ENCODE data around the gene VOPP1. TPM values are rescaled to one million over a fixed set of nuclear protein-coding genes. Genes with fewer than 3 reads are reported as not detected.

VOPP1 gene
- total and polyA plus RNA-seq, 10 of the 15 experiments (the other 5 are each of a cell fraction or from before 2014, with no cell fraction given) = 32.8 to 206 (median 129) TPM

DNA sequence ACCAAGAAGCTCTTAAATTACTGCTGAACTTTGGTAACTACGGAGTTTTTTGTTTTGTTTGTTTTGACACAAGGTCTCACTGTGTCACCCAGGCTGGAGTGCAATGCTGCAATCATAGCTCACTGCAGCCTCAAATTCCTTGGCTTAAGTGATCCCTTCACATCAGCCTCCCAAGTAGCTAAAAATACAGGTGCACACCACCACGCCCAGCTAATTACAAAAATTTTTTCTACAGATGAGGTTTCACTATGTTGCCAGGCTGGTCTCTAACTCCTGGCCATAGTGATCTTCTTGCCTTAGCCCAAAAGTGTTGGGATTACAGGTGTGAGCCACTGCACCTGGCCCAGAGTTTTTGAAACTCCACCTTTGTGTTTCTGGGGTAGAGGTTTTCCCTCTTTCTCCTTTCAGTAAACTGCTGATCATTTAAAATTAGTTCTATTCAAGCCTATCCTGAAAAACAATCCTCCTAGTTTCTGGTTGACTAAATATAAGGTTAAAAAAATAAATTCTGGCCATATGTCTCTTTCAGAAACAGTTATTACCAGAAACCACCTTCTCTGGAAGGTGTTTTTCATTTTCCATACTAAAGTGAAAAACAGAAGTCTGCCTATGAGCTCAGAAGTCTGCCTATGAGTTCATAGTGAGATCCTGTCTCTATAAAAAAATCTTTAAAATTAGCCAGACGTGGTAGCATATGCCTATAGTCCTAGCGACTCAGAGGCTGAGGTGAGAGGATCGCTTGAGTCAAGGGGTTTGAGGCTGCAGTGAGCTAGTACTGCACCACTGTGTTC, 63.9 kb downstream of the VOPP1 start (continued):
- peak; percentile 37; the same call in 1 of the 2 replicates for TF ChIP-seq TBL1XR1 (IDR thresholded peaks at IDR 0.05; ENCODE audit: low read depth, low read length)
- TF ChIP-seq PML (IDR thresholded peaks at IDR 0.05; ENCODE audit: low read length) = 0 out of 2 replicates have a peak, but pooled peaks have one; percentile 28
- TF ChIP-seq IKZF1 (conservative IDR thresholded peaks at IDR 0.05) = peak; percentile 56; the same call in 1 of the 2 replicates
- TF ChIP-seq JUNB (IDR thresholded peaks at IDR 0.05) = peak; percentile 83
- TF ChIP-seq, protein P1, sequence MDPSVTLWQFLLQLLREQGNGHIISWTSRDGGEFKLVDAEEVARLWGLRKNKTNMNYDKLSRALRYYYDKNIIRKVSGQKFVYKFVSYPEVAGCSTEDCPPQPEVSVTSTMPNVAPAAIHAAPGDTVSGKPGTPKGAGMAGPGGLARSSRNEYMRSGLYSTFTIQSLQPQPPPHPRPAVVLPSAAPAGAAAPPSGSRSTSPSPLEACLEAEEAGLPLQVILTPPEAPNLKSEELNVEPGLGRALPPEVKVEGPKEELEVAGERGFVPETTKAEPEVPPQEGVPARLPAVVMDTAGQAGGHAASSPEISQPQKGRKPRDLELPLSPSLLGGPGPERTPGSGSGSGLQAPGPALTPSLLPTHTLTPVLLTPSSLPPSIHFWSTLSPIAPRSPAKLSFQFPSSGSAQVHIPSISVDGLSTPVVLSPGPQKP (IDR thresholded peaks at IDR 0.05; ENCODE audit: low read depth, low read length) = no peak
- TF ChIP-seq CBX3 (IDR thresholded peaks at IDR 0.05; ENCODE audit: borderline replicate concordance, low read depth) = no peak
- TF ChIP-seq SREBF2 (IDR thresholded peaks at IDR 0.05; ENCODE audit: low read length) = no peak
- TF ChIP-seq, protein P2, sequence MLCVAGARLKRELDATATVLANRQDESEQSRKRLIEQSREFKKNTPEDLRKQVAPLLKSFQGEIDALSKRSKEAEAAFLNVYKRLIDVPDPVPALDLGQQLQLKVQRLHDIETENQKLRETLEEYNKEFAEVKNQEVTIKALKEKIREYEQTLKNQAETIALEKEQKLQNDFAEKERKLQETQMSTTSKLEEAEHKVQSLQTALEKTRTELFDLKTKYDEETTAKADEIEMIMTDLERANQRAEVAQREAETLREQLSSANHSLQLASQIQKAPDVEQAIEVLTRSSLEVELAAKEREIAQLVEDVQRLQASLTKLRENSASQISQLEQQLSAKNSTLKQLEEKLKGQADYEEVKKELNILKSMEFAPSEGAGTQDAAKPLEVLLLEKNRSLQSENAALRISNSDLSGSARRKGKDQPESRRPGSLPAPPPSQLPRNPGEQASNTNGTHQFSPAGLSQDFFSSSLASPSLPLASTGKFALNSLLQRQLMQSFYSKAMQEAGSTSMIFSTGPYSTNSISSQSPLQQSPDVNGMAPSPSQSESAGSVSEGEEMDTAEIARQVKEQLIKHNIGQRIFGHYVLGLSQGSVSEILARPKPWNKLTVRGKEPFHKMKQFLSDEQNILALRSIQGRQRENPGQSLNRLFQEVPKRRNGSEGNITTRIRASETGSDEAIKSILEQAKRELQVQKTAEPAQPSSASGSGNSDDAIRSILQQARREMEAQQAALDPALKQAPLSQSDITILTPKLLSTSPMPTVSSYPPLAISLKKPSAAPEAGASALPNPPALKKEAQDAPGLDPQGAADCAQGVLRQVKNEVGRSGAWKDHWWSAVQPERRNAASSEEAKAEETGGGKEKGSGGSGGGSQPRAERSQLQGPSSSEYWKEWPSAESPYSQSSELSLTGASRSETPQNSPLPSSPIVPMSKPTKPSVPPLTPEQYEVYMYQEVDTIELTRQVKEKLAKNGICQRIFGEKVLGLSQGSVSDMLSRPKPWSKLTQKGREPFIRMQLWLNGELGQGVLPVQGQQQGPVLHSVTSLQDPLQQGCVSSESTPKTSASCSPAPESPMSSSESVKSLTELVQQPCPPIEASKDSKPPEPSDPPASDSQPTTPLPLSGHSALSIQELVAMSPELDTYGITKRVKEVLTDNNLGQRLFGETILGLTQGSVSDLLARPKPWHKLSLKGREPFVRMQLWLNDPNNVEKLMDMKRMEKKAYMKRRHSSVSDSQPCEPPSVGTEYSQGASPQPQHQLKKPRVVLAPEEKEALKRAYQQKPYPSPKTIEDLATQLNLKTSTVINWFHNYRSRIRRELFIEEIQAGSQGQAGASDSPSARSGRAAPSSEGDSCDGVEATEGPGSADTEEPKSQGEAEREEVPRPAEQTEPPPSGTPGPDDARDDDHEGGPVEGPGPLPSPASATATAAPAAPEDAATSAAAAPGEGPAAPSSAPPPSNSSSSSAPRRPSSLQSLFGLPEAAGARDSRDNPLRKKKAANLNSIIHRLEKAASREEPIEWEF (IDR thresholded peaks at IDR 0.05; ENCODE audit: insufficient replicate concordance, low read depth, low read length) = peak; percentile 56
- no peak for TF ChIP-seq BHLHE40 (IDR thresholded peaks at IDR 0.05; ENCODE audit: borderline replicate concordance in 1 of 2, low read depth in 2 of 2, low read length in 1 of 2)
- TF ChIP-seq, protein P3, sequence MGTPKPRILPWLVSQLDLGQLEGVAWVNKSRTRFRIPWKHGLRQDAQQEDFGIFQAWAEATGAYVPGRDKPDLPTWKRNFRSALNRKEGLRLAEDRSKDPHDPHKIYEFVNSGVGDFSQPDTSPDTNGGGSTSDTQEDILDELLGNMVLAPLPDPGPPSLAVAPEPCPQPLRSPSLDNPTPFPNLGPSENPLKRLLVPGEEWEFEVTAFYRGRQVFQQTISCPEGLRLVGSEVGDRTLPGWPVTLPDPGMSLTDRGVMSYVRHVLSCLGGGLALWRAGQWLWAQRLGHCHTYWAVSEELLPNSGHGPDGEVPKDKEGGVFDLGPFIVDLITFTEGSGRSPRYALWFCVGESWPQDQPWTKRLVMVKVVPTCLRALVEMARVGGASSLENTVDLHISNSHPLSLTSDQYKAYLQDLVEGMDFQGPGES (IDR thresholded peaks at IDR 0.05) = no peak
- TF ChIP-seq, protein P4, sequence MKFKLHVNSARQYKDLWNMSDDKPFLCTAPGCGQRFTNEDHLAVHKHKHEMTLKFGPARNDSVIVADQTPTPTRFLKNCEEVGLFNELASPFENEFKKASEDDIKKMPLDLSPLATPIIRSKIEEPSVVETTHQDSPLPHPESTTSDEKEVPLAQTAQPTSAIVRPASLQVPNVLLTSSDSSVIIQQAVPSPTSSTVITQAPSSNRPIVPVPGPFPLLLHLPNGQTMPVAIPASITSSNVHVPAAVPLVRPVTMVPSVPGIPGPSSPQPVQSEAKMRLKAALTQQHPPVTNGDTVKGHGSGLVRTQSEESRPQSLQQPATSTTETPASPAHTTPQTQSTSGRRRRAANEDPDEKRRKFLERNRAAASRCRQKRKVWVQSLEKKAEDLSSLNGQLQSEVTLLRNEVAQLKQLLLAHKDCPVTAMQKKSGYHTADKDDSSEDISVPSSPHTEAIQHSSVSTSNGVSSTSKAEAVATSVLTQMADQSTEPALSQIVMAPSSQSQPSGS (IDR thresholded peaks at IDR 0.05; ENCODE audit: low read length) = peak; percentile 72; the same call in 1 of the 2 replicates
- no peak for TF ChIP-seq SP1 (IDR thresholded peaks at IDR 0.05; ENCODE audit: low read depth, low read length)
- no peak for TF ChIP-seq HDGF (IDR thresholded peaks at IDR 0.05)
- no peak for TF ChIP-seq ZNF274 (IDR thresholded peaks at IDR 0.05; ENCODE audit: insufficient read depth, insufficient read length)
- TF ChIP-seq IKZF2 (IDR thresholded peaks at IDR 0.05) = peak; percentile 51 to 67
- TF ChIP-seq CHD4 (IDR thresholded peaks at IDR 0.05) = no peak
- peak; percentile 88 for TF ChIP-seq NFIC (IDR thresholded peaks at IDR 0.05; ENCODE audit: low read depth, low read length)
- peak; percentile 87; the same call in 1 of the 2 replicates for TF ChIP-seq FOXM1 (IDR thresholded peaks at IDR 0.05; ENCODE audit: low read depth, low read length)
- no peak for TF ChIP-seq SMARCA5 (IDR thresholded peaks at IDR 0.05)
- no peak for TF ChIP-seq CEBPB (IDR thresholded peaks at IDR 0.05; ENCODE audit: borderline replicate concordance in 1 of 2, low read depth in 2 of 2, low read length in 2 of 2)
- no peak for TF ChIP-seq BRCA1 (IDR thresholded peaks at IDR 0.05; ENCODE audit: low read depth, low read length)
- TF ChIP-seq NBN (IDR thresholded peaks at IDR 0.05) = no peak
- TF ChIP-seq NR2C2 (IDR thresholded peaks at IDR 0.05; ENCODE audit: borderline replicate concordance, control insufficient read depth, insufficient read length, low read depth) = no peak
- no peak for TF ChIP-seq CBX5 (IDR thresholded peaks at IDR 0.05; ENCODE audit: low read depth)
